Uterus (tissue), 4 donors: ENCODE data around the gene TXNRD2. TPM values are rescaled to one million over a fixed set of nuclear protein-coding genes. Genes with fewer than 3 reads are reported as not detected.

ENCODE experiments used
- DNase-seq, 2 donors: peaks; one replicate each; pipeline ENCODE4 v3.0.0-alpha.2; 2019 to 2020
- H3K27ac ChIP-seq, 2 donors: fragments of 200-600 bp; sonication (generic); 1 replicate in 1 of 2; 2 replicates in 1 of 2; pipeline ENCODE4 v1.5.1; 2016 to 2018
- H3K27me3 ChIP-seq, 2 donors: fragments of 200-600 bp; sonication (generic); one replicate each; pipeline ENCODE4 v1.5.1; 2018 to 2019; ENCODE audit warnings: control low read depth in 1 of 2
- H3K36me3 ChIP-seq, 2 donors: fragments of 200-600 bp; sonication (generic); one replicate each; pipeline ENCODE4 v1.5.1; 2019; ENCODE audit warnings: control low read depth in 1 of 2
- H3K4me1 ChIP-seq, 2 donors: fragments of 200-600 bp; sonication (generic); one replicate each; pipeline ENCODE4 v1.5.1; 2018 to 2019; ENCODE audit warnings: control low read depth in 1 of 2
- H3K4me3 ChIP-seq, 2 donors: fragments of 200-600 bp; sonication (generic); 1 replicate in 1 of 2; 2 replicates in 1 of 2; pipeline ENCODE4 v1.5.1; 2018 to 2019; ENCODE audit warnings: mild to moderate bottlenecking in 1 of 2
- H3K9me3 ChIP-seq, 2 donors: fragments of 200-600 bp; sonication (generic); one replicate each; pipeline ENCODE4 v1.5.1; 2019; ENCODE audit warnings: control low read depth in 1 of 2
- CTCF ChIP-seq, 4 experiments: fragments of 200-600 bp in 2 of 4; fragments of 450-650 bp in 2 of 4; sonication (generic) in 2 of 4; IDR thresholded peaks; one replicate each; pipeline ENCODE4 v1.5.1; 2016 to 2019; ENCODE audit warnings: antibody characterized with exemption in 4 of 4, mild to moderate bottlenecking in 2 of 4, moderate library complexity in 1 of 4
- POLR2A ChIP-seq, 2 donors: fragments of 450-650 bp; IDR thresholded peaks; one replicate each; pipeline ENCODE4 v1.6.1; 2016; ENCODE audit warnings: antibody characterized with exemption in 2 of 2, mild to moderate bottlenecking in 1 of 2, moderate library complexity in 1 of 2
- intact Hi-C: fragments of 100-400 bp; cut with DNase I; formaldehyde crosslinking; loops from one replicate; pipeline ENCODE4 v1.15.1; 2023; ENCODE audit warnings: low total_unique reads
- total RNA-seq, 4 donors: library from RNA; depleted of rRNA in 3 of 4; stranded (reverse); fragments of >200 nt in 3 of 4; gene quantifications; one replicate each; pipeline versions ENCODE4 v1.1.0 to v1.2.4, GENCODE V29; 2014 to 2023
- donor health status: DM: yes; HTN: yes; CAD: no.

Gene TXNRD2
- total RNA-seq, 4 donors from 2014 or later, result 14.7 to 48.9 (median 25.6) TPM

- peak in 3 of 4 experiments; percentile 12 to 39 (median 13) for TF ChIP-seq CTCF (IDR thresholded peaks at IDR 0.05)
- TF ChIP-seq POLR2A (IDR thresholded peaks at IDR 0.05), result no peak
- Histone ChIP-seq H3K4me3 (no peak overlapping the region), H3K4me1 (no peaks in the 10 kb centered on the region), H3K9me3 (no peaks in the 10 kb centered on the region), H3K36me3 (no peaks in the 10 kb centered on the region), H3K27ac (no peak overlapping the region), H3K27me3 (no peaks in the 10 kb centered on the region)
- intact Hi-C loops, result no loop called here
- DNase-seq, result peak in 1 of 2 donors; percentile 53
Observed at GRCh38 chr22:19962246-19962908, 20.8 kb upstream of the TXNRD2 start.

- intact Hi-C loops, result no loop called here
- TF ChIP-seq POLR2A (IDR thresholded peaks at IDR 0.05) (no peak), CTCF (IDR thresholded peaks at IDR 0.05) (no peak)
- no peaks in the 10 kb centered on the region for H3K9me3 ChIP-seq
- no peak overlapping the region for H3K4me3 ChIP-seq
- no peaks in the 10 kb centered on the region for H3K4me1 ChIP-seq
- no peaks in the 10 kb centered on the region for H3K27me3 ChIP-seq
- no peaks in the 10 kb centered on the region for H3K36me3 ChIP-seq
- H3K27ac ChIP-seq, result no peak overlapping the region
- no peak for DNase-seq
Observed at GRCh38 chr22:19961868-19962245, 20.2 kb upstream of the TXNRD2 start.

GRCh38 chr22:19961201-19961580 is 19.6 kb upstream of the TXNRD2 start:
- Histone ChIP-seq H3K36me3 (no peaks in the 10 kb centered on the region), H3K27ac (no peak overlapping the region), H3K9me3 (no peaks in the 10 kb centered on the region), H3K27me3 (no peaks in the 10 kb centered on the region), H3K4me1 (no peaks in the 10 kb centered on the region), H3K4me3 (no peak overlapping the region)
- intact Hi-C loops, result no loop called here
- TF ChIP-seq CTCF (IDR thresholded peaks at IDR 0.05), result no peak
- no peak for TF ChIP-seq POLR2A (IDR thresholded peaks at IDR 0.05)
- DNase-seq, result no peak

GRCh38 chr22:19960491-19961200 is 19.0 kb upstream of the TXNRD2 start:
- H3K4me3 ChIP-seq, result no peak overlapping the region
- TF ChIP-seq POLR2A (IDR thresholded peaks at IDR 0.05) (no peak), CTCF (IDR thresholded peaks at IDR 0.05) (no peak)
- H3K27me3 ChIP-seq, result no peaks in the 10 kb centered on the region
- no peaks in the 10 kb centered on the region for H3K36me3 ChIP-seq
- H3K9me3 ChIP-seq, result no peaks in the 10 kb centered on the region
- intact Hi-C loops, result no loop called here
- no peaks in the 10 kb centered on the region for H3K4me1 ChIP-seq
- no peak for DNase-seq
- H3K27ac ChIP-seq, result peak overlapping the region in 1 of 2 donors; percentile 37
